Retinal pigment epithelial cell (primary cell): ENCODE measurements around the gene CA12.

Experiments used
- DNase-seq: peaks from one replicate; pipeline ENCODE4 v3.0.0-alpha.2; 2010; ENCODE audit warnings: low read depth
- H3K4me3 ChIP-seq: 2 replicates; pipeline ENCODE4 v1.5.1; 2011; ENCODE audit warnings: mild to moderate bottlenecking, low read length, control low read depth, moderate library complexity
- CTCF ChIP-seq: conservative IDR thresholded peaks from 2 replicates; pipeline ENCODE4 v1.5.1; 2011; ENCODE audit warnings: low read depth, low read length, control low read depth, inconsistent platforms

Gene CA12

GRCh38 chr15:63409179-63409578 lies 27.5 kb upstream of the CA12 start:
- H3K4me3 ChIP-seq, result no peak overlapping the region
- no peak for DNase-seq
- TF ChIP-seq CTCF, result no peak

- no peak for TF ChIP-seq CTCF
- H3K4me3 ChIP-seq, result no peak overlapping the region
- DNase-seq, result no peak
Measured at GRCh38 chr15:63408524-63408923, 26.9 kb upstream of the CA12 start.

- no peak for TF ChIP-seq CTCF
- DNase-seq, result no peak
Measured at GRCh38 chr15:63407612-63408011, 26.0 kb upstream of the CA12 start.

GRCh38 chr15:63405683-63406390 lies 24.2 kb upstream of the CA12 start:
- DNase-seq, result no peak
- H3K4me3 ChIP-seq, result no peak overlapping the region
- TF ChIP-seq CTCF, result no peak

More at GRCh38 chr15:63407612-63408011, 26.0 kb upstream of the CA12 start:
- no peak overlapping the region for H3K4me3 ChIP-seq

GRCh38 chr15:63405159-63405558 lies 23.5 kb upstream of the CA12 start:
- H3K4me3 ChIP-seq, result no peak overlapping the region
- DNase-seq, result no peak
- no peak for TF ChIP-seq CTCF

- H3K4me3 ChIP-seq, result no peak overlapping the region
- TF ChIP-seq CTCF, result no peak
- no peak for DNase-seq
Measured at GRCh38 chr15:63403254-63403945, 21.8 kb upstream of the CA12 start.
